GM19455 (cell line): Measurements from ENCODE around the gene OTOGL.

ENCODE experiments used
- ATAC-seq: cut with Tn5 transposase; IDR thresholded peaks from one replicate; pipeline ENCODE4 v1.9.1; 2021; ENCODE audit not compliant: unreplicated experiment

The OTOGL gene

DNA sequence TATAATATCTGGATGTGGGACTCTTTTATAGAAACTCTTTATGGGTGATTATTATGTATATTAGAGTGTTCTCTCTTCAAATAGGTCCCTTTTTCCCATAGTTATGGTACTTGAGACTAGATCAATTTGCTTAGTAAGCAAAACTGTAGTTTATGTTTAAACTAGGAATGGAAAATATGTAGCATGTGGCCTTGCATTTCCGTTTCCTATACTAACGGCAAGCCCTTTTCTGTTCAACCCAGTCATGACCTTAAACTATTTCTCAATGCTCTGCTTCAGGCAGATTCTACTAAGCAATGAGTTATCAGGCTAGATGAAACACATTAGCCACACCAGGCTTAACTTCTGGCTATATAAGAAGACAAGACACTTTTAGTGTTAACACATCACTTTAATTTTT lies 84.6 kb downstream of the OTOGL start:
- ATAC-seq, result no peak

DNA sequence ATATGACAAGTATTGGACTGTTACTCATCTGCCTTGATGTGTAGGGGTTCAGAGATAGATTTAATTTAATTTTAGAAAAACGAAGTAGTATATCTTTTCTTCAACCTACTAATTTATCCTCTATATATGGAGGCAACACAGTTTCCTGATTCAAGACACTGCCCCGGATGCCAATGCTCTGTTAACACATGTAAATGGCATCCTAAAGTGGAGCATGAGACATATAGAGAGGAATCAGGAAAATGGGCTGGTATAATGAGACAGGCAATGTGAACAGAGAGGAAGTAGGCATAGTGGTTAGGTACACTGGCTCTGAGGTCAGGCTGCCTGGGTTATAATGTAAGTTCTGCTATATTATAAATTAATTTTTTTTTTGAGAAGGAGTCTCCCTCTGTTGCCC lies 85.6 kb downstream of the OTOGL start:
- ATAC-seq, result no peak

DNA sequence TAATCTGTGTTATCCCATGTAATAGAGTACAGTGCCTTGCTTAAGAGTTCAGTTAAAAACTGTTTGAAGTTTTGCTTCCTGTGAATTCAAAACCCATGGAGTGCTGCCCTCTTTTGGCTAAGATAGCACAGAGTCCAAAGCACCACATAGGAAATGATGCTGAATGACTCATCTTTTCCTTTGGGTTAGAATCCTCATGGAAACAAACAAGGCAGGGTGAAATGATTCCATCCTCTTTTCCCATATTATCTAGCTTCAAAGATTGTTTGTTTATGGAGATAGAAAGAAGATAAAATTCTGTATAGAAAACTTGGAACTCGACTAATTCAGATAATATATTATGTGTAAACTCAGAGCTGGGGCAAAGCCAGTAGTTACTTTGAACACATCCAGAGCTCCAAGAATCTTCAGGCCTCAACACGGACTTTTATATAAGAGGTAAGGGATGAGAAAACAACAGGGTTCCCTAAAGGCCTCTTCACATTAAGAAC lies 87.4 kb downstream of the OTOGL start:
- ATAC-seq, result no peak

DNA sequence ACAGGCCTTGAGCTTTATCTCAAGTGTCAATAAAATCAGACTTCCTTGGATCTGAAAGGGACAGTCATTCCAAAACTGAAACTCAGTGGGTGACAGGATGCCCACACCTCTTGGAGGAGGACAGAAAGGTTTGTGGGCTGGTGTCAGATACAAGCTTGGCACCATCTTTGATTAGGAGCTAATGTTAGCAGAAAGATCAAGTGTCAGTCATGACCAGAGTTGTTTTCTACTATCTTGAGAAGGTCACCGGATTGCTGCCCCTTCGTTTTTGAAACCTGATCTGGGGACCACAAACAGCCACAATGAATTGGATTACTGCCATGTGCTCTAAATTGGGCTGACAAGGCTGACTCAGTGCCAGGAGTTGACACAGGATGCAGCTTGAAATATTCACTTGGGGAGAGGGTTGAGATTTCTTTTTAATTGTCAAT lies 88.3 kb downstream of the OTOGL start:
- no peak for ATAC-seq

DNA sequence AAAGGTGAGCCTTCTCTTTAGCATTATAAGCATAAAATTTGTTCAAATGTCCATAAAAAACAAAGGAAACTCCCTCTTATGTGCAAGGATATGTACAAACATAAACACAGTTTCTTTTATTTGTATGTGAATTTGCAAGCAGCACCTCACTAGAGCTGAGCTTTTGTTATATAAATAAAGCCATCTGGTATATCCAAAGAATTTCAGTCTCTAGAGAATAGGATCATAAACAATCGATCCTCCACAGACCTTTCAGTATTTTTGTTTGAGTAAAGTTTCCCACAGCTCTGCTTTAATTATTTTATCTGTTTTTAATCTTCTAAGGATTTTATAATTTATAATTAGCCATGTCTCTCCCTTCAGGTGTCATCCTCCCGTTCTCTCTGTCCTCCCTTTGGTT lies 89.2 kb downstream of the OTOGL start:
- no peak for ATAC-seq

DNA sequence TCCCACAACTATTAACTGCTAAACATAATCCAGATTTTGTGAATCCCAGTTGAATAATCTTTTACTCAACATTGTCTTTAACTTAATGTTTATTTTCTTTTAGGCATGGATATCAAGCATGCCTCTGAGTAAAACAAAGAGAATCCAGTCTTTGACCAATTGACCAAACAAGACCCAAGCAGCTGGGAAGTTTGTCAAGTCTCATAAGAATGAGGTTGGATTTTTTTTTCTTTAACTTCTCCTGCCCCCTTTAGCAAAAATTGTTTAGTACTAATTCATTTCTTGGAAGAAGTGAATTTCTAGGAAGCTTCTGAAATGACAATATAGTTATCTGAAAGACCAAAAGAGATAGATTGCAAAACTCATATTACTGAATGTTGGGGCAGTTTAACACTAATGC lies 89.9 kb downstream of the OTOGL start:
- ATAC-seq, result no peak

DNA sequence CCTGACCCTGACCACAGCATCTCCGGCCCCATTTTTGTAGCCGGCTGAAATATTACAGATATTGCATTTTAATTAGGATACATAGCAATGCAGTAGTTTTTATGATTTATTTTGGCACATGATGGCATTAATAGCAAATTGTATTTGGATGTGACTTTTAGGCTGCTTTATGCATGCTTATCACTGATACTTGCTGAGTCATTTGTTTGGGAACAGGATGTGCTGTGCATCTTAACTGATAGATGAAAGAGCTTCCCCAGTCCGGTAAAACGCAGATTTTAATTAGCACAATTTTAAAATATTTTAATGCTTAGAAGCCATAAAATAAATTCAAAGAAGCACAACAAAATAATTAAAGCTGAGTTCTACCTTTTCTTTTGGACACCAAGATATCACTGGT lies 90.7 kb downstream of the OTOGL start:
- no peak for ATAC-seq

DNA sequence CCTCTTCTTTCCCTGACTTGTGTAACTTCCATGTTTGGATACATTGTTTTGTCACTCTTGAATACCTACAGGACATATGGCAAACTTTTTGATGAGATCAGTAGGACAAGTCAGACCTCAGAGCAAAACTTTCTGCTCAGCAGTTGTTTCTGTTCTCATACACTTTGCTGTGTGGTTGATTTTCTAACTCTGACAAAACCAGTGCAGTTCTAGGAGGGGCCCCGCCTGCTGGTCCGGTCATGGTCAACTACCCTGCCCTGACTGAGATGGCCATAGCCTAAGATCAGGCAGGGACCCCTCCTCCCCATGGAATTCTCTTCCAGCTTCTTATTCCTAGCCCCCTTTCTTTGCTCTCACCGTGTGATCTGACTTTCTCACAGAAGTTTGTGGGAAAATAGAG lies 92.8 kb downstream of the OTOGL start:
- no peak for ATAC-seq

DNA sequence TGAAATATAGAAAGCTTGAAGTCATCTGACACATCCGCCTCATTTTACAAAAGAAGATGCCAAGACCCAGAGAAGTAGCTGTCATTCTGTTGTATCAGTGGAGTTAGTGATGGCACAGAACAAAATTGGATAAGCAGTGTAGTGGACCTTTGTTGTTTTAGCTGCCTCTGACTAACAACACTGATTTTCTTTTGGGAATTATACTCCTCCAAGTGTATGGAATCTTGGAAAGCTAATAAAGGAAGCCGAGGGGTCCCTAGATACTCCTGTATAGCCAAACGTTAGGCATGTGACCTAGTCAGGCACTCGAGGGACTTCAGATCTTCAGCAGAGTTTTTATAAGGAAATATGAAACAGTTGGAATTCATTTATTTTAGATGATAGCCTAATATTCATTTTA lies 94.5 kb downstream of the OTOGL start:
- ATAC-seq, result no peak

DNA sequence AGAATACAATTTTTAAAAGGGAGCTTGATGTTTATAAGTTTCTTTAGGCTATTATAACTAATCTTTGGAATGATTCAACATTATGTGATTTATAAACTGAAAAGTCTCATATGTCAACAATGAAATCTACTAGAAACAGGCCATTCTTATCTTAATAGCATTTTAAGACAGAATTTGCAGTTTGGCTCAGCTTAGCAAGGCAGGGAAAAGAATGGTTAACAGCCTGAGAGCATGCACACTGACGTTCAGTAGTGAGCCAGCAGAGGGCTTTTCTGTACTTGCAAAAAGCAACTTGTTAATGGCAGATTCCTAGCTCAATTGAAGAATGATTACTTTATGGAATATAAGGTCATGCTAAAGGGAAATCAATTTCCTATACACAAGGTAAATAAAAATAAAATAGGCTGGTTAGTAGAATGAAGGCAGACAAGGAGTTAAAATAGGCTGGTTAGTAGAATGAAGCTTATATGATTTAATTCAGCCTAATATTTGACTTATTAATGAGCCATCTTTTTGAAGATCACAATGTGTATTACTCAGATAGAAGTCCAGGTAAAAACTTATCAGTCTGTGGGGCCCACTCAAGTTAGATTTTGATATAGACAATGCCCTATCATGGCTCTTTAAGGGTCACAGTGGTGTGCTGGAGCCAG lies 95.9 kb downstream of the OTOGL start:
- ATAC-seq, result peak; percentile 59

DNA sequence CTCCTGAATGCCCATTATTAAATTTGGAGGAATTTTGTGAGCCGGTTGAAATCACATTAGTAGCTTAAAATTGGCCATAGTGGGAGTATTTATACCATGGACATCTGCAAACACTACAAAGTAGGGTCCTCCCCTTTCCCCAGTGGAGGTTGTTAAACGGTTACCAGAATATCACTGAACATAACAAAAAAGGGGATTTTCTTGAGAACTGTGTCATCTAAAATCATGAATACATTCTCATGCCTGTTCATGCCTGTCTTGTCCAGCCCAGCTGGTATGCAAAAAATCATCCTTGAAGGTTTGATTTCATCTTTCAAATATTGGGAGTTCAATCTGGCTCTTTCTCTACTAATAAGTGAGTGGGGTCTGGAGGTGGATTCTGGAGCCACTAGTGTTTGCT lies 96.4 kb downstream of the OTOGL start:
- ATAC-seq, result no peak

DNA sequence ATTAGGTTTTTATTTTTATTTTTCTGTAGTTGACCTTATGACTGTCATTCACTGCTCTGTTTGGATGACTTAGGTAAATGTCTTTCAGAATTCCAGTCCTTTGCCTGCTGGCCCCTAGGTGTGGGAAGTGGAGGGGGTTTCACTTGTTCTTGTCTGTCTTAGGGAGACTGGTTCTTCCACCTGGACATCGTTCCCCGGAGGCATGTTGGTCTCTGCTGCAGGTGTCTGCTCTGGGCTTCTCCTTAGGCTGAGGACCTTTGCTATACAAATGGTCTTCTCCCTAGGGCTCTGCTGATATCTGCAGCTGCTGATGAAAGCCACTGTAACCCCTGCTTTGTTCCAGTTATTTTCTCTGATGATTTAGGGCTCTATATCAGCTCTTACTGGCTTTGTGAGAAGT lies 97.1 kb downstream of the OTOGL start:
- no peak for ATAC-seq

DNA sequence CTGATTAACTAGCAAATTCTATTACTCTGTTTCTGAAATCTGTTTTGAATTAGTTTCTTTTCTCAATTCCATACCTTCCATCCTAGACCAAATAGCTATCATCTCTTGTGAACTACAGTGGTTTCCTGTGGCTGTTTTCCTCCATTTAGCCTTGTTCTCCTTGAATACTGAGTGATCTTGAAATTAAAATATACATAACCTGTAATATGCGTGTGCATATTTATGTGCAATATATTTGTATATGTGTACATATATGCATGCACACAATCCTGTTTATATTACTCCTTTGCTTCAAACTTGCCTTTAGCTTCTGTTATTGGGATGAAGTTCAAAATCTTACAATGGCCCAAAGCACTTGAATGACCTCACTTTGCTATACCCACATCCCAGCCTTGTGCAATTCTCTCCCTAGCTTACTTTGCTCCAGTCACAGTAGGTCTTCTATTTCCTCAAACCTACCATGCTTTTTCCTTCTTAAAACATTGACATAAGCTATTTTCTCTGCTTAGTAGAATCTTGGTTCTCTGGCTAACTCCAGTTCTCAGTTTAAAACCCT lies 99.5 kb downstream of the OTOGL start:
- ATAC-seq, result no peak

DNA sequence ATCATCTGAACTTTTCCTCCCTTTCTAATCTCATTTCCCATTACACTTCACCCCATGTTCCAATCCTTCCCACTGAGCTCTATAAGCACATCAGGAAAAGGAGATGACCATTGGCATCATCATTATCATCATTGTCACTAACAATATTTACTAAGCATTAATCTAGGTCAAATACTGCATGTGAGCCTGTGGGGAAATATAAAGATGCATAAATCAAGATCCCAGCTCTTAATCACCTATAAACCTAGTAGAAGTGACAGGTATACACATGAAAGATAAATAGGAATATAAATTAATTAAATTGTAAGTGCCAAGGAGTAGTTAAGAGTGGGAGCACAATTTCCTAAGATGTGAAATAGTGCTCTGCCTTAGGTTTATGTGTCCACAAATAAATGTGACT lies 100.6 kb downstream of the OTOGL start:
- ATAC-seq, result no peak

DNA sequence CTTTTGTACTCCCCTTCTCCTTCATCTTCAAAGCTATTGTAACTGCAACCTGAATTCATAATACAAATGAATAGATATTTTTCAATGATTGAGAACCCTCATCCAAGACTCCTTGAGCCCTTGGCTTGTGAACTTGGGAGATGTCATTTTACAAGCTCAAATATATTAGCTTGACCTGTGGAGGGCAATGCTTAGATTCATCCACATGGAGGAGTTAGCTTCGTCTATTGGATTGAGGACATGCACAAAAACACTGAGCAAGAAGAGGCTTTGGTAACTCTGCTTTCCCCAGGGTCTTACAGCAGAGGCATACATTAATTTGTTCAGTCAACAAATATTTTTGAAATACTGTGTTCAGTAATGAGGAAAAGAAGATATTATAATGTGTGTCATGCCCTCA lies 101.1 kb downstream of the OTOGL start:
- ATAC-seq, result no peak

DNA sequence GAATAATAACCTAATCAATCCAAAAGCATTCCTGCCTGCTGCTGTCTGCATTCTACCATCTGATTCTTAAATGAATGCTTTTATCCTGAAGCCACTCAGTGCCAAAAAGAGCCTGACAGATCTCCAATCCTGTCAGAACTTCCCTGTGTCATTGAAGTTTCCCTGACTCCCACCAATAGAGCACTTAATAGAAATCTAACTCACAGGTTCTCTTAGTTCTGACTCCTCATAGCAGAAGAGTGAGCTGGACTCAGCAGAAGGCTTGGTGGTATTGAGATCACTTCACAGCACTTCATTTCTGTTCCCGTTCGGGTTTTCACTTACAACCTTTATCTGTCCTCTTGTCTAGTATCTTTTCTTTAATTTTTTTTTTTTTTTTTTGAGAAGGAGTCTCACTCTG lies 102.6 kb downstream of the OTOGL start:
- no peak for ATAC-seq

DNA sequence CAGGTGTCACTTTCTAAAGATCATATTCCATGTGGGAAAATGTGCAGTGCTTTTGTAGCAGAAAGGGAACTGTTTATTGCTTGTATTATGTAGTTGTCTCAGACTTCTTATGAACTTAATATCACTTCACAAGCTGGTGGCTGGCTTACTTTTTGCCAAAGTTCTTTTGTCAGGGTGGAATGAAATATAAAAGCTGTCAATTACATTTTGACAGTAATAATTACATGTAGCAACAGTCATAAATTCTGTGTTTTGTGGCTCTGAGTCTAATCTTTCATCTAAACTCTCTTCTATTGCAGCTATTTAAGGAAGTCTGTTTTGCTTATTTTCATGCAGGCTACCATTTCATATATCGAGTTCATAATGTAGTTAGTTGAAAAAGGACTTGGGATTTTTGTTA lies 106.6 kb downstream of the OTOGL start:
- ATAC-seq, result no peak

DNA sequence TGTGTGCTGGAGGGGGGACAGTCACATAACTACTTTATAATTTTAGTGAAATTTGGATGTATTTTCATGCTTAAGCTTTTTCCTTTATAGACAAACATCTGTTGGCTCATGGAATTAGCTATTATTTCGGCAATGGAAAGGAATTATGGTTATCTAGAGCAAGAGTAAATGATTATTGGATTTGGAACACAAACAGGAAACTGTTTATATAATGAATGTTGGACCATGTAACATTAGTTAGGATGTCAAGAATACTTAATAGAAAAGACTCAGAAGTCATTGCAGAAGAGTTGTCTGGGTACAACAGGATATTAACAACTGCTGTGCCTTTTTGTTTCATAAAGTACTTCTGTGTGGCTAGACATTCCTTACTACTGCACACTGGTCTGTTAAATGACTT lies 108.7 kb downstream of the OTOGL start:
- ATAC-seq, result no peak

DNA sequence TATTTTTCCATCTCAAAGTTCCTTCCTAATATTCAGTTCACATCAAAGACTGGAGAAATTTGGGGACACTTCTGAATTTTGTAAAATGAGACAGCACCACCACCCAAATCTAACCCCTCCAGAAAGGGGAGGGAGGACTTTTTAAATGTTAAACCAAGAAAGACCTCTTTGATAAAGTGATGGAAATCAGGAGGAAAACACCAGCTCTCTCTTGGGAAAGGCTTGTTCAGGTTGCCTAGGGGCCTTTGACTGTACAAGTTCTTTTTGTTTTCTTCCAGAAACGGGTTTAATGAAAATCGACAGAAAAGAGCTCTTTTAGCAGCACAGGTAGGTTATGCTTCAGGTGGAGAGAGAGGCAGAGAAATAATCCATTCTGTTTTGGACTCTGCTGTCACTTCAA lies 112.3 kb downstream of the OTOGL start:
- ATAC-seq, result no peak

DNA sequence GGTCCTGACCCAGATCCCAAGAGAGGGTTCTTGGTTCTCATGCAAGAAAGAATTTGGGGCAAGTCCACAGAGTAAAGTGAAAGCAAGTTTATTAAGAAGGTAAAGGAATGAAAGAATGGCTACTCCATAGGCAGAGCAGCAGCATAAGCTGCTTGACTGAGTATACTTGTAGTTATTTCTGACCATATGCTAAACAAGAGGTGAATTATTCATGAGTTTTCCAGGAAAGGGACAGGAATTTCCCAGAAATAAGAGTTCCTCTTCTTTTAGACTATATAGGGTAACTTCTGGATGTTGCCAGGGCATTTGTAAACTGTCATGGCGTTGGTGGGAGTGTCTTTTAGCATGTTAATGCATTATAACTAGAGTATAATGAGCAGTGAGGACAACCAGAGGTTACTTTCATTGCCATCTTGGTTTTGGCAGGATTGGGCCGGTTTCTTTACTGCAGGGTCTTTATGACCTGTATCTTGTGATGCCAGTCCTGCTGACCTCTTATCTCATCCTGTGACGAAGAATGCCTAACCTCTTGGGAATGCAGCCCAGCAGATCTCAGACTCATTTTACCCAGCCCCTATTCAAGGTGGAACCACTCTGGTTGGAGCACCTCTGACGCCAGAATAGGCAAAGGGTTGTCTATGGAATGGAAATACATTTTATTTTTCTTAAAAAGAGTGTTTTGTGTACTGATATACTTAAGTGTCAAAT lies 113.8 kb downstream of the OTOGL start:
- no peak for ATAC-seq

DNA sequence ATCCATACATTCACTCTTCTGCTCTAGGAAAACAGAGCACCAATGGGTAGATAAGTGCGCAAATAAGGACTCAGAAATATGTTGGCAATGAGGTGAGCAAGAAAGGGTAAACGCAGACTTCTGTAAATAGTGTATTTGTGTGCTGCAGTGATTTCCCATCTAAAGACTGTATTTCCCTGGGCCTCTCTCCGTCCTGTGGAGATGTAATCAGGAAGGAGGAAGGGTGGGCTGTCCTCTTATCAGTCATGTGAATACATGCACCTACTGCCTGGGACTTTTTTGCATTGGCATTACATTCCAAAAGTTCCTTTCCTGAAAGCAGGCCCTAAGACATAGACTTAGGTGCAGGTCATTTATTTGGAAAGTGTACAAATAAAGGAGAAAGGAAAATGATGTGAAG lies 114.5 kb downstream of the OTOGL start:
- no peak for ATAC-seq

DNA sequence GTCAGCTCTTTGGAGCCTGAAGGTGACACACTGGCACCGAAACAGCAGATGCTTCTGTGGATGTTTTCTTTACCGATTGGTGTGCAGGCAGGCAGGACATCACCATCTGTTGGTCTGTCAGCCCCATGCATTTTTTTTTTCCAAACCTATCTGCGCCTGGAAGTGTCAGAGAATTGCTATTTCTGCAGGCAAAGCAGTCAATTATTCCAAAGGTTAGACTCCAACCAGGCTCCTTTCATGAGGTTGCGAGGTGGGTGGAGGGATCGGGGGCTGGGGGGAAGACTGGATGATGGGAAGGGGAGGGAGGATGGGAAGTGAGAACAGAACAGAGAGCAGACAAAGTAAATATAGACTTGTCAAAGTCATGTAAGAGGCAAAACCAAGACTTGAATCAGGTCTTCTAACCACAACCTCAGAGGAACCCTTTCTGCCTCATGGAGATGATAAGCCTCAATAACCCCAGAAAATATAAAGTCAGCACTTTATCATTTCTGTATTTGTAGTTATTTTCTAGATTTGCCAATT lies 117.7 kb downstream of the OTOGL start:
- ATAC-seq, result no peak
